ENCODE measurements around the gene FCHO2.

- TF ChIP-seq GATA2 (IDR thresholded peaks at IDR 0.05; ENCODE audit: low read depth, low read length), result no peak
- no peak for TF ChIP-seq GATA3 (IDR thresholded peaks at IDR 0.05; ENCODE audit: low read depth, low read length)
These were observed 158.3 kb downstream of the FCHO2 start for GRCh38 chr5:73114044-73114688.
